HG03378 (cell line): Measurements from ENCODE around the gene MYMK.

ENCODE experiments used
- ATAC-seq: cut with Tn5 transposase; IDR thresholded peaks from one replicate; pipeline ENCODE4 v1.9.1; 2021; ENCODE audit warnings: mild to moderate bottlenecking, moderate library complexity; ENCODE audit not compliant: unreplicated experiment

MYMK gene

GRCh38 chr9:133488686-133489252 lies 36.0 kb downstream of the MYMK start:
- ATAC-seq: no peak

- ATAC-seq: no peak
These were observed 37.4 kb downstream of the MYMK start for GRCh38 chr9:133487331-133487725.

- ATAC-seq: no peak
These were observed 39.1 kb downstream of the MYMK start for GRCh38 chr9:133485531-133486260.

GRCh38 chr9:133484671-133485437 lies 39.9 kb downstream of the MYMK start:
- no peak for ATAC-seq

- no peak for ATAC-seq
These were observed 41.1 kb downstream of the MYMK start for GRCh38 chr9:133483611-133484010.

- ATAC-seq: peak; percentile 52
These were observed 45.7 kb downstream of the MYMK start, which contains the start of gene SLC2A6 for GRCh38 chr9:133478851-133479711. Gene SLC2A6 (minus strand): TSS chr9:133479099. CDS start chr9:133479059, 40 bp downstream.

GRCh38 chr9:133477992-133478850 lies 46.5 kb downstream of the MYMK start:
- ATAC-seq: peak; percentile 46

GRCh38 chr9:133477461-133477860 lies 47.3 kb downstream of the MYMK start:
- no peak for ATAC-seq

- no peak for ATAC-seq
These were observed 47.8 kb downstream of the MYMK start for GRCh38 chr9:133476941-133477340.

GRCh38 chr9:133476036-133476931 lies 48.5 kb downstream of the MYMK start:
- ATAC-seq: no peak

GRCh38 chr9:133475292-133476012 lies 49.3 kb downstream of the MYMK start:
- no peak for ATAC-seq

- ATAC-seq: no peak
These were observed 49.9 kb downstream of the MYMK start for GRCh38 chr9:133474853-133475252.

GRCh38 chr9:133474215-133474614 lies 50.5 kb downstream of the MYMK start:
- ATAC-seq: no peak

- no peak for ATAC-seq
These were observed 51.0 kb downstream of the MYMK start for GRCh38 chr9:133473743-133474142.

GRCh38 chr9:133472753-133473378 lies 51.9 kb downstream of the MYMK start:
- no peak for ATAC-seq

GRCh38 chr9:133472277-133472645 lies 52.5 kb downstream of the MYMK start:
- ATAC-seq: no peak

GRCh38 chr9:133471551-133472276 lies 53.0 kb downstream of the MYMK start:
- no peak for ATAC-seq
